SH-SY5Y (cell line): Measurements from ENCODE around the gene RSRC1.

Source experiments
- GATA2 ChIP-seq: IDR thresholded peaks from 2 replicates; pipeline ENCODE4 v1.6.1; 2011; ENCODE audit warnings: mild to moderate bottlenecking, low read depth, low read length
- GATA3 ChIP-seq: IDR thresholded peaks from 2 replicates; pipeline ENCODE4 v1.6.1; 2011; ENCODE audit warnings: low read depth, mild to moderate bottlenecking, low read length, moderate library complexity

- no peak for TF ChIP-seq GATA3
- no peak for TF ChIP-seq GATA2
Measured at GRCh38 chr3:158430968-158431367, 321.1 kb downstream of the RSRC1 start.
